OCI-LY3 (cell line): ENCODE data around the gene C7orf33.
"Not testable (repeated sequence)": the region's sequence is repeated elsewhere in the genome, so short reads cannot be mapped to it uniquely, and the experiment has no call there.

ENCODE experiments used
- H2AFZ ChIP-seq: fragments of 200-600, 300-600 bp; shearing (Covaris generic); 2 replicates; pipeline ENCODE4 v1.6.0; 2014; ENCODE audit warnings: antibody characterized with exemption, low read depth, low read length
- H3K27ac ChIP-seq: fragments of 200-600, 300-600 bp; sonication (generic); 2 replicates; pipeline ENCODE4 v1.5.1; 2014; ENCODE audit warnings: mild to moderate bottlenecking, low read length, moderate library complexity, mixed read lengths
- H3K27me3 ChIP-seq: fragments of 200-600, 300-600 bp; sonication (generic); 2 replicates; pipeline ENCODE4 v1.6.1; 2014; ENCODE audit warnings: low read depth, low read length, mixed read lengths
- H3K36me3 ChIP-seq: fragments of 200-600, 300-600 bp; sonication (generic); replicated peaks from 2 replicates; pipeline ENCODE3; 2014; ENCODE audit warnings: low read depth, low read length, mixed read lengths
- H3K4me1 ChIP-seq: fragments of 300-600, 200-600 bp; sonication (generic); 2 replicates; pipeline ENCODE4 v1.6.1; 2014; ENCODE audit warnings: low read length, mixed read lengths
- H3K4me2 ChIP-seq: fragments of 200-600, 300-600 bp; sonication (generic); 2 replicates; pipeline ENCODE4 v1.6.1; 2014; ENCODE audit warnings: low read length, mixed read lengths
- H3K4me3 ChIP-seq: fragments of 300-600, 200-600 bp; sonication (generic); 2 replicates; pipeline ENCODE4 v1.5.1; 2014; ENCODE audit warnings: antibody characterized with exemption, mild to moderate bottlenecking, low read length, moderate library complexity
- H3K79me2 ChIP-seq: fragments of 300-600, 200-600 bp; shearing (Covaris generic); 2 replicates; pipeline ENCODE4 v1.6.1; 2014; ENCODE audit warnings: mild to moderate bottlenecking, low read length, mixed read lengths
- H3K9ac ChIP-seq: fragments of 300-600, 200-600 bp; shearing (Covaris generic); 2 replicates; pipeline ENCODE4 v1.6.0; 2014; ENCODE audit warnings: mild to moderate bottlenecking, low read length, moderate library complexity
- H3K9me3 ChIP-seq: fragments of 200-600, 300-600 bp; shearing (Covaris generic); 2 replicates; pipeline ENCODE4 v1.6.1; 2014; ENCODE audit warnings: low read length, mixed read lengths; ENCODE audit not compliant: insufficient read depth
- H4K20me1 ChIP-seq: fragments of 200-600, 300-600 bp; sonication (generic); 2 replicates; pipeline ENCODE4 v1.6.1; 2016; ENCODE audit warnings: low read length, mixed read lengths; ENCODE audit not compliant: insufficient read depth
- EZH2phosphoT487 ChIP-seq: fragments of 200-600 bp; shearing (Covaris generic); IDR thresholded peaks from 2 replicates; pipeline ENCODE4 v1.6.1; 2018; ENCODE audit warnings: antibody characterized with exemption, mixed run types, low read depth
- TF ChIP-seq, protein P1 (sequence below): fragments of 200-600, 300-600 bp; sonication (generic); IDR thresholded peaks from 2 replicates; pipeline ENCODE4 v1.5.1; 2014; ENCODE audit warnings: antibody characterized with exemption, low read length, low read depth

Gene C7orf33

DNA sequence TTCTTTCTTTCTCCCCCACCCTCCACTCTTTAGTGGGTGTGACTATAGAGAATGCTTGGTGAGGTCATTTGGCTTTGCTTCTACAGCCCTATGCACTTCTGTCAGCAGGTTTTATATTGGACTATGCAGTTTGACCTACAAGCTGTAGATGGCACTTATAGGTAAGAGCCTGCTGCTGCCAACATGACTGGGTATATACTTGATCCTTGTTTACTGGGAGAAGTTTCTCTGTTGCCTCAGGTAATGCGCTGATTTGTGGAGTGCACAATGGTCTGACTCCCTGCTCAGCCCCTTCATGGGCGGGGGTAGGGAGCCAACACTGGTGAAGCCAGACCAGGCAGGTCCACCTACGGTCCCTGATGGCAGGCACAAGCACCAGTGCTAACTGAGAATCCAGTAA is 33.7 kb upstream of the C7orf33 start:
- no peaks in the 10 kb centered on the region for H3K79me2 ChIP-seq
- no peak overlapping the region for H3K4me2 ChIP-seq
- H3K9ac ChIP-seq, result no peak overlapping the region
- TF ChIP-seq EZH2phosphoT487, result no peak
- TF ChIP-seq, protein P1, sequence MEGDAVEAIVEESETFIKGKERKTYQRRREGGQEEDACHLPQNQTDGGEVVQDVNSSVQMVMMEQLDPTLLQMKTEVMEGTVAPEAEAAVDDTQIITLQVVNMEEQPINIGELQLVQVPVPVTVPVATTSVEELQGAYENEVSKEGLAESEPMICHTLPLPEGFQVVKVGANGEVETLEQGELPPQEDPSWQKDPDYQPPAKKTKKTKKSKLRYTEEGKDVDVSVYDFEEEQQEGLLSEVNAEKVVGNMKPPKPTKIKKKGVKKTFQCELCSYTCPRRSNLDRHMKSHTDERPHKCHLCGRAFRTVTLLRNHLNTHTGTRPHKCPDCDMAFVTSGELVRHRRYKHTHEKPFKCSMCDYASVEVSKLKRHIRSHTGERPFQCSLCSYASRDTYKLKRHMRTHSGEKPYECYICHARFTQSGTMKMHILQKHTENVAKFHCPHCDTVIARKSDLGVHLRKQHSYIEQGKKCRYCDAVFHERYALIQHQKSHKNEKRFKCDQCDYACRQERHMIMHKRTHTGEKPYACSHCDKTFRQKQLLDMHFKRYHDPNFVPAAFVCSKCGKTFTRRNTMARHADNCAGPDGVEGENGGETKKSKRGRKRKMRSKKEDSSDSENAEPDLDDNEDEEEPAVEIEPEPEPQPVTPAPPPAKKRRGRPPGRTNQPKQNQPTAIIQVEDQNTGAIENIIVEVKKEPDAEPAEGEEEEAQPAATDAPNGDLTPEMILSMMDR, result 0 out of 2 replicates have a peak, but pooled peaks have one; percentile 12
- no peak overlapping the region for H3K27ac ChIP-seq
- H3K4me3 ChIP-seq, result no peak overlapping the region
- H3K27me3 ChIP-seq, result no peaks in the 10 kb centered on the region
- no peaks in the 10 kb centered on the region for H3K4me1 ChIP-seq
- H3K36me3 ChIP-seq, result no peaks in the 10 kb centered on the region
- no peaks in the 10 kb centered on the region for H4K20me1 ChIP-seq
- H3K9me3 ChIP-seq, result no peaks in the 10 kb centered on the region
- no peak overlapping the region for H2AFZ ChIP-seq

DNA sequence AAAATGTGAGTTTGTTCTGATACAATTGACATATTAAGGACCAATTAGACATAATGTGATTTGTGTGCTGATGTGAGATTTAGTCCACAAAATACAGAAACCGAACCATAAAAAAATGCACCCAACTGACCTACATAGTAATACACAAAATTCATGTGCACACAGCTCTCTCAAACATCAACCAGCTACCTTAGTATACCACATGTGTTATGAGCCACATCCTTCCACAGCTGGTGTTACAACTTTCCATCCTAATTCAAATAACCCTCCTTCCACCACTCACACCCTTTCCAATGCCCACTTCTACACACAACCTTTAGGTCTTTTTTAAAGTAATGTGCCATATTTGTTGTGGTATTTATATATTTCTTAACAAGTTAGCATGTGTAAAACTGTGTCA is 31.7 kb upstream of the C7orf33 start:
- Histone ChIP-seq H3K4me3 (no peak overlapping the region), H3K36me3 (peaks cover 6% of the 10 kb centered on the region), H3K9me3 (no peaks in the 10 kb centered on the region), H3K27ac (no peak overlapping the region), H3K27me3 (no peaks in the 10 kb centered on the region), H3K9ac (no peak overlapping the region), H3K79me2 (no peaks in the 10 kb centered on the region), H3K4me2 (no peak overlapping the region), H3K4me1 (peaks cover 19% of the 10 kb centered on the region), H4K20me1 (no peaks in the 10 kb centered on the region), H2AFZ (no peak overlapping the region)
- TF ChIP-seq EZH2phosphoT487, result no peak
- TF ChIP-seq, protein P1, result no peak

DNA sequence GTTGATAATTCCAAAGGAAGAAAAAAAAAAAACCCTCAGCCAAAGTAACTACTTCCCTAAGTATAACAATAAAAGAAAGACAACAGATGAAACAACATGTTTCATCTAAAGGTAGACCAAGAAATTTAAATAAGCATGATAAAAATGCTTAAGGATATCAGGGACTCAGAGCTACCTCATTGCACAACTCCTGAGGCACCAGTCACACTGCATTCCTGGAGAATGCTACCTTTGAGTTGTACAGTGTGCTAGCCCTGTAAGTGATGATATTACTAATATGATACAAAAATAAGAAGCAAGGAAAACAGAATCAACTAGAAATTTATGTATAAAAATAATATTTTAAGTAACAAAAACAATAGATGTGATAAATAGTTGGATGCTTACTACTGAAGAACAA is 29.5 kb upstream of the C7orf33 start:
- Histone ChIP-seq H3K27me3 (peaks cover 3% of the 10 kb centered on the region; the same call in 1 of the 2 replicates), H4K20me1 (no peaks in the 10 kb centered on the region), H3K79me2 (no peaks in the 10 kb centered on the region), H3K9me3 (no peaks in the 10 kb centered on the region), H3K36me3 (peaks cover 6% of the 10 kb centered on the region), H3K4me2 (no peak overlapping the region), H2AFZ (no peak overlapping the region), H3K27ac (no peak overlapping the region), H3K4me1 (peaks cover 41% of the 10 kb centered on the region), H3K4me3 (no peak overlapping the region), H3K9ac (no peak overlapping the region)
- no peak for TF ChIP-seq EZH2phosphoT487
- TF ChIP-seq, protein P1, result no peak

DNA sequence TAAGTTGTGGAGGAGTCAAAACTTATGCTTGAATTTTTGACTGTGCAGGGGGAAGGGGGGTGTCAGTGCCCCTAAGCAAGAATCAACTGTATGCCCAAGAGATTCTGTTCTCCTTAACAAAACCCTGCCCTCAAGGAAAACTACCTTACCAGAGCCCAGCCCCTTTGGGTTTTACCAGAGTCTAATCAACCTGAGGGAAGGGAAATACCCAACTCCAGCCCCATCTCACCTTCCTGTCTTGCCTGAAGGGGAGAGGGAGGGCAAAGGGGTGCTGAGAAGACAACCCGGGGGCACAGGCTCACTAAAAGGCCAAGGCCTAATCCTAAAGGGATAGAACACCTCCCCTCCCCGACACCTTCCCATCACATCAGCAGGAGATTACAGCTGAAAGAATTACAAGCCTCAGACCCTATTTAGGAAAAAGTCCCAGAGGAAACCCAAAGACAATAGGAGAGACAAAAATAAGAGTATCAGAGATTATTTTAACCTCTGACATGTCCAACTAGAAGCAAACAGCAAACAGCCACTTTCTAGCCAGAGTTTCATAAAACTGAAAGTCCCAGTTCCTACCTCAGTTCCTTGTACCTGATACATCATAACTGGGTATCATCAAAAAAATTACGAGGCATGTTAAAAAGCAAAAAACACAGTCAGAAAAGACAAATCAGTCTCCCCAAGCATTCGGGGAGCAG is 26.8 kb upstream of the C7orf33 start:
- peak overlapping the region; percentile 81 for H3K4me2 ChIP-seq
- H3K79me2 ChIP-seq, result no peaks in the 10 kb centered on the region
- H3K36me3 ChIP-seq, result peaks cover 6% of the 10 kb centered on the region
- H4K20me1 ChIP-seq, result no peaks in the 10 kb centered on the region
- no peak overlapping the region for H2AFZ ChIP-seq
- no peaks in the 10 kb centered on the region for H3K9me3 ChIP-seq
- peak overlapping the region; percentile 71 for H3K4me3 ChIP-seq
- TF ChIP-seq, protein P1, result no peak
- TF ChIP-seq EZH2phosphoT487, result no peak
- peak overlapping the region; percentile 61 for H3K9ac ChIP-seq
- peaks cover 11% of the 10 kb centered on the region for H3K27me3 ChIP-seq
- H3K27ac ChIP-seq, result peak overlapping the region; percentile 83
- peaks cover 50% of the 10 kb centered on the region for H3K4me1 ChIP-seq

DNA sequence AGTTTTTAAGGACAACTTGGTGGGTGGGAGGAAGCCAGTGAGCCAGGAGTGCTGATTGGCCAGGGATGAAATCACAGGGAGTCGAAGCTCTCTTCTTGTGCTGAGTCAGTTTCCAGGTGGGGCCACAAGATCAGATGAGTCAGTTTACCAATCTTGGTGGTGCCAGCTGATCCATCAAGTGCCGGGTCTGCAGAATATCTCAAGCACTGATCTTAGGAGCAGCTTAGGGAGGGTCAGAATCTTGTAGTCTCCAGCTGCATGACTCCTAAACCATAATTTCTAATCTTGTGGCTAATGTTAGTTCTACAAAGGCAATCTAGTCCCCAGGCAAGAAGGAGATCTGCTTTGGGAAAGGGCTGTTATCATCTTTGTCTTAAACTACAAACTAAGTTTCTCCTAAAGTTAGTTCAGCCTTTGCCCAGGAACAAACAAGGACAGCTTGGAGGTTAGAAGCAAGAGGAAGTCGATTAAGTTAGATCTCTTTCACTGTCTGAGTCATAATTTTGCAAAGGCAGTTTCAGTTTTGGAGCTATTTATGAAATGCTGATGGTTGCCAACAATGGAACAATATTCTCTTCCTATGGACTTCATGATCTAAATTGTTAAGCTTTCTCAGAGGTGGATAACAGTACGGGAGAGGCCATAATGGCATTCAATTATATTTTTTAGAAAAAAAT is 26.2 kb upstream of the C7orf33 start:
- H3K4me2 ChIP-seq, result peak overlapping the region; percentile 81
- not testable (repeated sequence) for H3K79me2 ChIP-seq, H4K20me1 ChIP-seq, H3K36me3 ChIP-seq, H3K9me3 ChIP-seq, H2AFZ ChIP-seq
- peaks cover 11% of the 10 kb centered on the region for H3K27me3 ChIP-seq
- peak overlapping the region; percentile 71 for H3K4me3 ChIP-seq
- peaks cover 50% of the 10 kb centered on the region for H3K4me1 ChIP-seq
- H3K27ac ChIP-seq, result peak overlapping the region; percentile 83
- H3K9ac ChIP-seq, result peak overlapping the region; percentile 61
